K562 (cell line): ENCODE data around the gene METTL2B.

ENCODE experiments used
- HDAC6 ChIP-seq: IDR thresholded peaks from 2 replicates; pipeline ENCODE4 v1.6.1; 2012; ENCODE audit warnings: low read depth, mild to moderate bottlenecking, control low read depth, inconsistent platforms, low read length, moderate library complexity
- JUN ChIP-seq, 2 experiments: sonication (generic) in 1 of 2; formaldehyde crosslinking in 1 of 2; IDR thresholded peaks; 2 replicates each; pipeline versions ENCODE4 v1.6.1 to v1.8.0; 2012 to 2022; ENCODE audit warnings: borderline replicate concordance in 2 of 2, mild to moderate bottlenecking in 2 of 2, improper control_type of control experiment in 1 of 2, low read depth in 1 of 2, low read length in 1 of 2, missing genetic modification reagents in 1 of 2
- JUNB ChIP-seq: fragments of 450-650 bp; formaldehyde crosslinking; conservative IDR thresholded peaks from 2 replicates; pipeline ENCODE4 v1.4.0; 2020; ENCODE audit warnings: mild to moderate bottlenecking
- MAFK ChIP-seq: IDR thresholded peaks from 2 replicates; pipeline ENCODE4 v1.6.1; 2011; ENCODE audit warnings: low read length, improper control_type of control experiment
- PATZ1 ChIP-seq: fragments of 250-450 bp; sonication (Bioruptor Pico); IDR thresholded peaks from 2 replicates; pipeline ENCODE4 v1.5.0; 2020; ENCODE audit warnings: mild to moderate bottlenecking, borderline replicate concordance
- USF2 ChIP-seq: sonication (generic); formaldehyde crosslinking; IDR thresholded peaks from 2 replicates; pipeline ENCODE4 v1.5.0; 2020; ENCODE audit warnings: missing genetic modification reagents
- ZBTB33 ChIP-seq: sonication (generic); formaldehyde crosslinking; IDR thresholded peaks from 2 replicates; pipeline ENCODE4 v1.8.1; 2023; ENCODE audit warnings: mild to moderate bottlenecking, missing genetic modification reagents
- ZC3H11A ChIP-seq: IDR thresholded peaks from 2 replicates; pipeline ENCODE4 v1.6.1; 2012; ENCODE audit warnings: low read depth, low read length, improper control_type of control experiment
- ZNF184 ChIP-seq: sonication (generic); formaldehyde crosslinking; IDR thresholded peaks from 2 replicates; pipeline ENCODE4 v1.5.0; 2020; ENCODE audit warnings: missing genetic modification reagents
- ZNF512 ChIP-seq: IDR thresholded peaks from 2 replicates; pipeline ENCODE4 v1.6.1; 2016; ENCODE audit warnings: missing genetic modification characterization, missing compliant biosample characterization
- ZNF57 ChIP-seq: fragments of 450-650 bp; formaldehyde crosslinking; IDR thresholded peaks from 2 replicates; pipeline ENCODE4 v1.4.0; 2020; ENCODE audit warnings: mild to moderate bottlenecking, moderate library complexity
- ZNF696 ChIP-seq: fragments of 250-450 bp; sonication (Bioruptor Pico); conservative IDR thresholded peaks from 2 replicates; pipeline ENCODE4 v1.4.0; 2020; ENCODE audit warnings: mild to moderate bottlenecking, moderate library complexity
- ZNF79 ChIP-seq: fragments of 250-450 bp; sonication (Bioruptor Pico); IDR thresholded peaks from 2 replicates; pipeline ENCODE4 v1.4.0; 2020; ENCODE audit warnings: low read depth, mild to moderate bottlenecking, moderate library complexity
- TF ChIP-seq, protein P1 (sequence below), 3 experiments: IDR thresholded peaks in 2 of 3; conservative IDR thresholded peaks in 1 of 3; 2 replicates each; pipeline ENCODE4 v1.5.1; 2011 to 2012; ENCODE audit warnings: low read length in 3 of 3, mild to moderate bottlenecking in 3 of 3, control low read depth in 2 of 3, improper control_type of control experiment in 1 of 3, inconsistent platforms in 1 of 3, low read depth in 1 of 3, mixed read lengths in 1 of 3, moderate library complexity in 1 of 3; ENCODE audit not compliant: insufficient read depth in 2 of 3

- TF ChIP-seq, protein P1, sequence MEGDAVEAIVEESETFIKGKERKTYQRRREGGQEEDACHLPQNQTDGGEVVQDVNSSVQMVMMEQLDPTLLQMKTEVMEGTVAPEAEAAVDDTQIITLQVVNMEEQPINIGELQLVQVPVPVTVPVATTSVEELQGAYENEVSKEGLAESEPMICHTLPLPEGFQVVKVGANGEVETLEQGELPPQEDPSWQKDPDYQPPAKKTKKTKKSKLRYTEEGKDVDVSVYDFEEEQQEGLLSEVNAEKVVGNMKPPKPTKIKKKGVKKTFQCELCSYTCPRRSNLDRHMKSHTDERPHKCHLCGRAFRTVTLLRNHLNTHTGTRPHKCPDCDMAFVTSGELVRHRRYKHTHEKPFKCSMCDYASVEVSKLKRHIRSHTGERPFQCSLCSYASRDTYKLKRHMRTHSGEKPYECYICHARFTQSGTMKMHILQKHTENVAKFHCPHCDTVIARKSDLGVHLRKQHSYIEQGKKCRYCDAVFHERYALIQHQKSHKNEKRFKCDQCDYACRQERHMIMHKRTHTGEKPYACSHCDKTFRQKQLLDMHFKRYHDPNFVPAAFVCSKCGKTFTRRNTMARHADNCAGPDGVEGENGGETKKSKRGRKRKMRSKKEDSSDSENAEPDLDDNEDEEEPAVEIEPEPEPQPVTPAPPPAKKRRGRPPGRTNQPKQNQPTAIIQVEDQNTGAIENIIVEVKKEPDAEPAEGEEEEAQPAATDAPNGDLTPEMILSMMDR (IDR thresholded peaks at IDR 0.05 in 2 of 3, conservative IDR thresholded peaks at IDR 0.05 in 1 of 3; ENCODE audit: insufficient read depth in 2 of 3, low read depth in 1 of 3, low read length in 3 of 3): no peak
- TF ChIP-seq ZNF79 (CRISPR knock-in tag) (no peak), ZBTB33 (CRISPR knock-in tag) (no peak), ZNF512 (no peak), USF2 (CRISPR knock-in tag) (no peak), ZNF184 (CRISPR knock-in tag) (no peak), ZNF57 (CRISPR knock-in tag) (no peak), JUNB (CRISPR knock-in tag) (no peak), MAFK (no peak), ZNF696 (CRISPR knock-in tag) (no peak), HDAC6 (no peak), PATZ1 (CRISPR knock-in tag) (no peak), JUN (IDR thresholded peaks at IDR 0.05; ENCODE audit: borderline replicate concordance, low read depth, low read length) (no peak), JUN (CRISPR knock-in tag; IDR thresholded peaks at IDR 0.05; ENCODE audit: borderline replicate concordance) (no peak), ZC3H11A (no peak)
These were observed 44.8 kb upstream of the METTL2B start for GRCh38 chr7:128431754-128432153.
